ENCODE results near the gene POLR2A. TPM values are rescaled to one million over a fixed set of nuclear protein-coding genes. Genes with fewer than 3 reads are reported as not detected.
A peak's percentile ranks its signal among the peaks of the same experiment; 100 is the strongest.

The POLR2A gene
- total and polyA plus RNA-seq, 10 of the 15 experiments (the other 5 are each of a cell fraction or from before 2014, with no cell fraction given) = 1.7 to 121 (median 33.4) TPM

DNA sequence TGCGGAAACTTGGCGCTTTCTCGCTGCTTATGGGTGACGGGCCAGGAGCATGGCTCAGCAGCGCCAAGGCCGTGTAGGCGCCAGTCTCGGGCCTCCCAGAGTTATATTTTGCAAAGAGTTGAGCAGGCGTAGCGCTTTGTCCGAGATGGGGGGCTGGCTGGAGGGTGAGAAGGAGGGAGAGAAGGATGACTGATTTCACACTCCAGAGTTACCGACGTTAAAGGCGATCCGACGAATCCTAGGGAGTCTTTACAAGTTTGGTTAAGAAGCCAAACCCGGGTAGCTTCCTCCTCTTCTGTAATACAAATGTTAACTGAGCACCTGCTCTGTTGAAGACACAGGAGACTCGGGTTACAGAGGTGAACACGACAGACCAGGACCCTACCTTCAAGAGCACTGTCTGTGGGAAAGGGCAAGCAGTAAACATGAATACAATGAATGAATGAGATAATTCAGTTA, 782 bp downstream of the POLR2A start:
- H3K9ac ChIP-seq (ENCODE audit: control insufficient read depth, insufficient read depth, low read length) = peak overlapping the region; percentile 89
- WGBS (ENCODE audit: insufficient coverage, insufficient replicate concordance, low lambda C conversion rate, missing lambda C conversion rate) = 0% methylated on average over 19 of the region's 19 CpGs
- no peaks in the 10 kb centered on the region for H3K27me3 ChIP-seq (replicated peaks in 1 of 2; ENCODE audit: control insufficient read depth in 2 of 2, insufficient read depth in 2 of 2, low read length in 1 of 2)
- peak overlapping the region; percentile 75 for H3K27ac ChIP-seq (ENCODE audit: control insufficient read depth, insufficient read depth)
- ChIA-PET CTCF (interaction anchor here (1.0 to 4.7 kb wide), 7 partner anchors 29 to 202 kb away, joined by 3 to 28 read pairs (median 13); partner anchors contain the start of genes SENP3, TMEM102 and TP53), RAD21 (ENCODE audit: unreplicated experiment) (interaction anchor here (0.7 to 1.9 kb wide), 6 partner anchors 44 to 202 kb away, joined by 3 to 11 read pairs (median 5); partner anchors contain the start of genes FGF11 and TP53), SMC1A (ENCODE audit: uncharacterized antibody, unreplicated experiment) (interaction anchor here (1.5 to 3.5 kb wide), 3 partner anchors 41 to 73 kb away, joined by 3 to 24 read pairs (median 6); partner anchors contain the start of genes TMEM102 and TNFSF13), POLR2A (interaction anchor here (0.5 to 6.6 kb wide), 12 partner anchors 8 to 448 kb away, joined by 3 to 63 read pairs (median 5); partner anchors contain the start of genes ACAP1, FGF11, TMEM102 and TNFSF13)
- no peak for FAIRE-seq
- H3K36me3 ChIP-seq (ENCODE audit: control insufficient read depth in 2 of 2, insufficient read depth in 2 of 2, low read length in 1 of 2) = peaks cover 0 to 3% of the 10 kb centered on the region in 2 experiments; a peak in 2 of 4 replicates
- intact Hi-C loops (cut with micrococcal nuclease; ENCODE audit: unreplicated experiment) (loop anchor here (1.0 to 10.0 kb wide), 3 partner anchors 30 to 200 kb away; partner anchors contain the start of genes TP53 and WRAP53), in situ Hi-C loops (cut with MboI) (no loop called here)
- TF ChIP-seq SMAD5 (IDR thresholded peaks at IDR 0.05; ENCODE audit: low read depth) = no peak
- TF ChIP-seq NKRF (conservative IDR thresholded peaks at IDR 0.05) = peak; percentile 63
- TF ChIP-seq LARP7 (IDR thresholded peaks at IDR 0.05) = peak; percentile 75
- TF ChIP-seq MXI1 (IDR thresholded peaks at IDR 0.05; ENCODE audit: low read depth, low read length) = peak; percentile 78
- no peak for TF ChIP-seq KLF5 (IDR thresholded peaks at IDR 0.05; ENCODE audit: partially characterized antibody)
- no peak for TF ChIP-seq BHLHE40 (IDR thresholded peaks at IDR 0.05; ENCODE audit: borderline replicate concordance in 1 of 2, low read depth in 2 of 2, low read length in 1 of 2)
- TF ChIP-seq CTCF (IDR thresholded peaks at IDR 0.05 in 2 of 3, conservative IDR thresholded peaks at IDR 0.05 in 1 of 3; ENCODE audit: control insufficient read depth in 2 of 3, extremely low read depth in 1 of 3, insufficient read depth in 1 of 3, low read depth in 3 of 3, low read length in 3 of 3) = 0 out of 6 replicates have a peak, but pooled peaks of 1 of the 3 experiments have one; percentile 8
- TF ChIP-seq MAX (IDR thresholded peaks at IDR 0.05; ENCODE audit: low read depth, low read length) = 0 out of 2 replicates have a peak, but pooled peaks have one; percentile 47
- no peak for TF ChIP-seq KAT2A (conservative IDR thresholded peaks at IDR 0.05; ENCODE audit: control insufficient read depth, low read depth, low read length)
- TF ChIP-seq RB1 (IDR thresholded peaks at IDR 0.05; ENCODE audit: borderline replicate concordance) = peak; percentile 31; the same call in 1 of the 2 replicates
- 0 out of 2 replicates have a peak, but pooled peaks have one; percentile 5 for TF ChIP-seq RAD21 (IDR thresholded peaks at IDR 0.05; ENCODE audit: insufficient read depth, low read depth, low read length)
- TF ChIP-seq CHD1 (IDR thresholded peaks at IDR 0.05; ENCODE audit: low read depth, low read length) = no peak
- H3K79me2 ChIP-seq (ENCODE audit: control insufficient read depth, insufficient read depth, low read length) = peaks cover 53% of the 10 kb centered on the region
- H4K20me1 ChIP-seq (ENCODE audit: control insufficient read depth, insufficient read depth) = peaks cover 6% of the 10 kb centered on the region; the same call in 1 of the 2 replicates
- H3K4me2 ChIP-seq (ENCODE audit: control insufficient read depth, insufficient read depth) = peak overlapping the region; percentile 68
- H3K9me3 ChIP-seq (replicated peaks; ENCODE audit: control insufficient read depth, insufficient read depth, low read length) = no peaks in the 10 kb centered on the region
- BruUV-seq (replicated peaks) = no TSS peak
- no peaks in the 10 kb centered on the region; the same call in 1 of the 2 replicates for H3K4me1 ChIP-seq (ENCODE audit: control insufficient read depth, insufficient read depth, low read length)
- ATAC-seq = peak; percentile 2; the same call in 2 of the 3 replicates
- no peak overlapping the region for H2AFZ ChIP-seq (ENCODE audit: control insufficient read depth, low read depth, low read length)
- no peak for DNase-seq (ENCODE audit: low read depth, low spot score)
- peak overlapping the region; percentile 91 for H3K4me3 ChIP-seq

Measured in GM12878 (cell line).